ENCODE measurements around the gene MVB12B. TPM values are rescaled to one million over a fixed set of nuclear protein-coding genes. Genes with fewer than 3 reads are reported as not detected.

The MVB12B gene
- total and polyA plus RNA-seq, 9 donors: 7.0 to 23.1 (median 17.8) TPM

DNA sequence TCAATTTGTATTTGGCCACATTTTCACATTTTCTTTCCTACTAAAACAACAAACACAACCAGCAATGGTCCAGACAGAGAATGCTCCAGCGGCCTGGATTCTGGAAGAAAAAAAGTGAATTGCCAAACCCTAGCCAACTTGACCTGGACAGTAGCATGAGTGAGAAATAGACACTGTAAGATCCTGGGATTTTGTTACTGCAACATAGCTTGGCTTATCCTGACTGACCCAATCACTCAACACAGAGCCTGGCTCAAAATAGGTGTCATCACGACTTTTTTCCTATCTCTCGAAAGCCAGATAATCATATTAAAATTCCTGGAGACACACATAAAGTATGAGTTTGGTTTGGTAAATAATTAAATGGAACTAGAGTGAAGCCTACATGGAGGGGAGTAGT, 25.4 kb upstream of the MVB12B start:
- Histone ChIP-seq H3K9me3 (no peaks in the 10 kb centered on the region), H3K27ac (no peak overlapping the region), H3K4me1 (ENCODE audit: insufficient read depth) (no peaks in the 10 kb centered on the region), H3K27me3 (no peaks in the 10 kb centered on the region), H3K4me3 (no peak overlapping the region), H3K36me3 (no peaks in the 10 kb centered on the region)
- no peak for TF ChIP-seq POLR2A (IDR thresholded peaks at IDR 0.05)
- TF ChIP-seq EP300 (IDR thresholded peaks at IDR 0.05): no peak
- TF ChIP-seq, protein P1, sequence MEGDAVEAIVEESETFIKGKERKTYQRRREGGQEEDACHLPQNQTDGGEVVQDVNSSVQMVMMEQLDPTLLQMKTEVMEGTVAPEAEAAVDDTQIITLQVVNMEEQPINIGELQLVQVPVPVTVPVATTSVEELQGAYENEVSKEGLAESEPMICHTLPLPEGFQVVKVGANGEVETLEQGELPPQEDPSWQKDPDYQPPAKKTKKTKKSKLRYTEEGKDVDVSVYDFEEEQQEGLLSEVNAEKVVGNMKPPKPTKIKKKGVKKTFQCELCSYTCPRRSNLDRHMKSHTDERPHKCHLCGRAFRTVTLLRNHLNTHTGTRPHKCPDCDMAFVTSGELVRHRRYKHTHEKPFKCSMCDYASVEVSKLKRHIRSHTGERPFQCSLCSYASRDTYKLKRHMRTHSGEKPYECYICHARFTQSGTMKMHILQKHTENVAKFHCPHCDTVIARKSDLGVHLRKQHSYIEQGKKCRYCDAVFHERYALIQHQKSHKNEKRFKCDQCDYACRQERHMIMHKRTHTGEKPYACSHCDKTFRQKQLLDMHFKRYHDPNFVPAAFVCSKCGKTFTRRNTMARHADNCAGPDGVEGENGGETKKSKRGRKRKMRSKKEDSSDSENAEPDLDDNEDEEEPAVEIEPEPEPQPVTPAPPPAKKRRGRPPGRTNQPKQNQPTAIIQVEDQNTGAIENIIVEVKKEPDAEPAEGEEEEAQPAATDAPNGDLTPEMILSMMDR (IDR thresholded peaks at IDR 0.05): no peak
- no peak for DNase-seq
- intact Hi-C loops (cut with DNase I): loop anchor here in 1 of 4 donors (10.0 kb wide), 1 partner anchor 184 kb away; no protein-coding TSS in a partner anchor
- WGBS, 3 donors: 94 to 97% (median 94%) methylated on average over 3 of the region's 3 CpGs

DNA sequence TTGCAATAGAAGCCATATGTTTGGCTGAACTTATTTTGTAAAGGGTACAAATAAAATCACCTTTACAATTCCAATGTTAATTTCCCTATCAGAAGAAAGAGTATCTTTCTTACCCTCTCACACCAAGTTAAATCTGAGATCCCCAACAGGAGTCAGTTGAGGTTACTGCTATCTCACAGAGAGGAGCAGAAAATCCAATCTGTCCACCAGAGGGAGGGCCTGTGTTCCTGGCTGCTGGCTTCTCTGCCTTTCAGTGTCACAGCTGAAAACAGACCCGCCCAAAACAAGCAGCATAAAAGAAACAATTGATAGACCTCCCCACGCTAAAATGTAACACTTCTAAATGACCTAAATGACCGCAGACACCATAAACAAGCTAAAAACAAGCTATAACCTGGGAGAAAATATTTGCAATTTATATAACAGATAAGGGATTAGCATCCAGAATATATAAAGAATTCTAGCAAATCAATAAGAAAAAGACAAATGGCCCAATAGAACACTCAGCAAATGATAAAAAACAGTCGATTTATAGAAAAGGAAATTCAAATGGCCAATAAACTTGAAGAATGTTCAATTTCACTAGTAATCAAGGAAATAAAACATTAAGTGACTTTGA, 24.5 kb upstream of the MVB12B start:
- Histone ChIP-seq H3K27ac (no peak overlapping the region), H3K36me3 (no peaks in the 10 kb centered on the region), H3K9me3 (no peaks in the 10 kb centered on the region), H3K4me1 (ENCODE audit: insufficient read depth) (no peaks in the 10 kb centered on the region), H3K27me3 (no peaks in the 10 kb centered on the region), H3K4me3 (no peak overlapping the region)
- 43 to 47% (median 45%) methylated on average over 4 of the region's 4 CpGs for WGBS, 3 donors
- TF ChIP-seq, protein P1 (IDR thresholded peaks at IDR 0.05): peak in 2 of 3 donors; percentile 14 to 38
- TF ChIP-seq POLR2A (IDR thresholded peaks at IDR 0.05): no peak
- TF ChIP-seq EP300 (IDR thresholded peaks at IDR 0.05): no peak
- intact Hi-C loops (cut with DNase I): loop anchor here in 1 of 4 donors (10.0 kb wide), 1 partner anchor 183 kb away; no protein-coding TSS in a partner anchor
- peak in 1 of 5 donors; percentile 54 for DNase-seq

DNA sequence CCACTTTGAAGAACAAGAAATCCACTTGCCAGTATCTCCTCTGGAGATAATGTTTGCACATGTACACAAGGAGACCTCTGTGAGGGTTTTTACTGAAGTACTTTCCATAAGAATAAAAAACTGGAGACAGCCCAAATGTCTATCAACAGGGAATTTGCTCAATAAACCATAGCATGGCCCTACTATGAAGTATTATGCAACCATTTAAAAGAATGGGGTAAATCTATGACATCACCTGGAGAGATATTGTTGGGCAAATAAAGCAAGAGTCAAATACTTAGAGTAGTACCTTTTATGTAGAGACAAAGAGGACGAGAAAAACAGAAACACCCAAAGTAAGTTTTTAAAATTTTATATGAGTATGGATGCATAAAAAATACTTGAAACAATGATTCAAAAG, 23.9 kb upstream of the MVB12B start:
- H3K9me3 ChIP-seq: no peaks in the 10 kb centered on the region
- no peak for DNase-seq
- WGBS, 3 donors: 84 to 91% (median 85%) methylated on average over 1 of the region's 1 CpG
- H3K4me3 ChIP-seq: no peak overlapping the region
- no peaks in the 10 kb centered on the region for H3K36me3 ChIP-seq
- TF ChIP-seq, protein P1 (IDR thresholded peaks at IDR 0.05): no peak
- no peak for TF ChIP-seq POLR2A (IDR thresholded peaks at IDR 0.05)
- no peak for TF ChIP-seq EP300 (IDR thresholded peaks at IDR 0.05)
- H3K4me1 ChIP-seq (ENCODE audit: insufficient read depth): no peaks in the 10 kb centered on the region
- H3K27me3 ChIP-seq: no peaks in the 10 kb centered on the region
- H3K27ac ChIP-seq: no peak overlapping the region
- intact Hi-C loops (cut with DNase I): loop anchor here in 1 of 4 donors (10.0 kb wide), 1 partner anchor 182 kb away; no protein-coding TSS in a partner anchor

DNA sequence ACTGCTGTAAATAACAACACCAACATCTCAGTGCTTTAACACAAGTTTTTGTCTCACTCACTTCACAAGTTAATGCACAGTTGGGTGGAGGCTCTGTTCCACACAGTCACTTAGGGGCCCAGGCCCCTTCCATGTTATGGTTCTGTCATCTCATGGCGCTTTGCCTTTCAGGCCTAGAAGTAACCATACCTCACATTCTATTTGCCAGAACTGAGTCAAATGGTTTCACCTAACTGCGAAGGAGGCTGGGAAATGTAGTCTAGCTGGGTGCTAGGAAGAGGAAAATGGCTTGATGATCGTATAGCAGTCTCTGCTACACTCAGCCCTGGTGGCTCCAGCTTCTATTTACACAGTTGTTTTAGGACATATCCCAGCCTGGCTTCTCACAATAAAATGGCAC, 23.1 kb upstream of the MVB12B start:
- intact Hi-C loops (cut with DNase I): loop anchor here in 1 of 4 donors (10.0 kb wide), 1 partner anchor 181 kb away; no protein-coding TSS in a partner anchor
- Histone ChIP-seq H3K9me3 (no peaks in the 10 kb centered on the region), H3K27me3 (no peaks in the 10 kb centered on the region), H3K27ac (no peak overlapping the region), H3K36me3 (no peaks in the 10 kb centered on the region), H3K4me1 (ENCODE audit: insufficient read depth) (no peaks in the 10 kb centered on the region), H3K4me3 (no peak overlapping the region)
- TF ChIP-seq POLR2A (IDR thresholded peaks at IDR 0.05) (no peak), EP300 (IDR thresholded peaks at IDR 0.05) (no peak)
- TF ChIP-seq, protein P1 (IDR thresholded peaks at IDR 0.05): no peak
- WGBS, 3 donors: 76 to 97% (median 94%) methylated on average over 3 of the region's 3 CpGs
- no peak for DNase-seq
